Osteoblast (primary cell): Measurements from ENCODE around the gene HADHB. TPM values are rescaled to one million over a fixed set of nuclear protein-coding genes. Genes with fewer than 3 reads are reported as not detected.

Experiments
- DNase-seq: peaks from one replicate; pipeline ENCODE4 v3.0.0; 2011; ENCODE audit warnings: low spot score, mixed read lengths; ENCODE audit not compliant: insufficient read length; ENCODE audit errors: missing footprints
- H2AFZ ChIP-seq: 2 replicates; pipeline ENCODE4 v1.6.0; 2011; ENCODE audit warnings: mild to moderate bottlenecking, low read length
- H3K27ac ChIP-seq: 2 replicates; pipeline ENCODE4 v1.5.1; 2011; ENCODE audit warnings: mild to moderate bottlenecking, low read depth, low read length, moderate library complexity
- H3K27me3 ChIP-seq: 2 replicates; pipeline ENCODE4 v1.6.0; 2012; ENCODE audit warnings: mild to moderate bottlenecking, control low read depth, inconsistent platforms, low read length, moderate library complexity; ENCODE audit not compliant: insufficient read depth
- H3K36me3 ChIP-seq: 2 replicates; pipeline ENCODE4 v1.5.1; 2011; ENCODE audit warnings: mild to moderate bottlenecking, low read length, control low read depth, moderate library complexity; ENCODE audit not compliant: insufficient read depth
- H3K4me1 ChIP-seq: 2 replicates; pipeline ENCODE4 v1.5.1; 2011; ENCODE audit warnings: mild to moderate bottlenecking, low read length, control low read depth, moderate library complexity; ENCODE audit not compliant: insufficient read depth
- H3K4me2 ChIP-seq: 2 replicates; pipeline ENCODE4 v1.6.0; 2011; ENCODE audit warnings: mild to moderate bottlenecking, low read length; ENCODE audit not compliant: insufficient read depth
- H3K4me3 ChIP-seq: fragments of 200-600 bp; sonication (generic); 3 replicates; pipeline ENCODE4 v1.5.1; 2012; ENCODE audit warnings: mild to moderate bottlenecking, low read length, inconsistent platforms; ENCODE audit not compliant: insufficient read depth
- H3K79me2 ChIP-seq: 2 replicates; pipeline ENCODE4 v1.6.0; 2012; ENCODE audit warnings: mild to moderate bottlenecking, low read length, control low read depth, inconsistent platforms; ENCODE audit not compliant: insufficient read depth
- H3K9me3 ChIP-seq: 2 replicates; pipeline ENCODE4 v1.5.1; 2011; ENCODE audit warnings: low read depth, low read length, control low read depth
- H4K20me1 ChIP-seq: 2 replicates; pipeline ENCODE4 v1.6.0; 2012; ENCODE audit warnings: mild to moderate bottlenecking, low read length, control low read depth; ENCODE audit not compliant: insufficient read depth
- total RNA-seq: library from RNA; depleted of rRNA; stranded (reverse); fragments of >200 nt; gene quantifications from 2 replicates; pipeline ENCODE4 v1.2.3, GENCODE V29; 2012
- TF ChIP-seq, protein P1 (sequence below): IDR thresholded peaks from 2 replicates; pipeline ENCODE4 v1.5.1; 2011; ENCODE audit warnings: mild to moderate bottlenecking, low read depth, low read length, moderate library complexity; ENCODE audit errors: extremely low read depth

The HADHB gene
- total RNA-seq, 1 donor: 119 TPM

DNA sequence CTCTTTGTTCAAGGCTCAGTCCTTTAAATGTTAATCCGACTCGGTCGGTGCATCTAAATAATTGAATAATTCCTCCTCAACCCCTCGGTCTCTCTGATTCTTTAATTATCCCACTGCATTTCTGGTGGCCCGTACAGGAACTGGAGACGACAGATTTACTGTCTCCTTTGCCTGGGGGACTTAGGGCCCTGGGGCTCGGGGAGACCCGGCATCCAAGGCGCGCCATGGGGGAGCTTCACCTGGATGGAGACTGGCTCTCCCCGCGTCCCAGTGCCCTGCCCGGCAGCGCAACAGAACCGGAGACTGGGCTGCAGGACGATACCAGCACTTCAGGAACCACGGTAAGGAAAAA lies 53.5 kb downstream of the HADHB start:
- H3K36me3 ChIP-seq: no peaks in the 10 kb centered on the region
- no peaks in the 10 kb centered on the region for H4K20me1 ChIP-seq
- peaks cover 26% of the 10 kb centered on the region for H3K4me1 ChIP-seq
- H3K79me2 ChIP-seq: no peaks in the 10 kb centered on the region
- peak overlapping the region; percentile 82 for H3K27ac ChIP-seq
- H3K27me3 ChIP-seq: no peaks in the 10 kb centered on the region
- TF ChIP-seq, protein P1, sequence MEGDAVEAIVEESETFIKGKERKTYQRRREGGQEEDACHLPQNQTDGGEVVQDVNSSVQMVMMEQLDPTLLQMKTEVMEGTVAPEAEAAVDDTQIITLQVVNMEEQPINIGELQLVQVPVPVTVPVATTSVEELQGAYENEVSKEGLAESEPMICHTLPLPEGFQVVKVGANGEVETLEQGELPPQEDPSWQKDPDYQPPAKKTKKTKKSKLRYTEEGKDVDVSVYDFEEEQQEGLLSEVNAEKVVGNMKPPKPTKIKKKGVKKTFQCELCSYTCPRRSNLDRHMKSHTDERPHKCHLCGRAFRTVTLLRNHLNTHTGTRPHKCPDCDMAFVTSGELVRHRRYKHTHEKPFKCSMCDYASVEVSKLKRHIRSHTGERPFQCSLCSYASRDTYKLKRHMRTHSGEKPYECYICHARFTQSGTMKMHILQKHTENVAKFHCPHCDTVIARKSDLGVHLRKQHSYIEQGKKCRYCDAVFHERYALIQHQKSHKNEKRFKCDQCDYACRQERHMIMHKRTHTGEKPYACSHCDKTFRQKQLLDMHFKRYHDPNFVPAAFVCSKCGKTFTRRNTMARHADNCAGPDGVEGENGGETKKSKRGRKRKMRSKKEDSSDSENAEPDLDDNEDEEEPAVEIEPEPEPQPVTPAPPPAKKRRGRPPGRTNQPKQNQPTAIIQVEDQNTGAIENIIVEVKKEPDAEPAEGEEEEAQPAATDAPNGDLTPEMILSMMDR: no peak
- peak overlapping the region; percentile 89 for H2AFZ ChIP-seq
- no peaks in the 10 kb centered on the region for H3K9me3 ChIP-seq
- peak overlapping the region; percentile 86 for H3K4me2 ChIP-seq
- DNase-seq: no peak
- H3K4me3 ChIP-seq: peak overlapping the region; percentile 70

DNA sequence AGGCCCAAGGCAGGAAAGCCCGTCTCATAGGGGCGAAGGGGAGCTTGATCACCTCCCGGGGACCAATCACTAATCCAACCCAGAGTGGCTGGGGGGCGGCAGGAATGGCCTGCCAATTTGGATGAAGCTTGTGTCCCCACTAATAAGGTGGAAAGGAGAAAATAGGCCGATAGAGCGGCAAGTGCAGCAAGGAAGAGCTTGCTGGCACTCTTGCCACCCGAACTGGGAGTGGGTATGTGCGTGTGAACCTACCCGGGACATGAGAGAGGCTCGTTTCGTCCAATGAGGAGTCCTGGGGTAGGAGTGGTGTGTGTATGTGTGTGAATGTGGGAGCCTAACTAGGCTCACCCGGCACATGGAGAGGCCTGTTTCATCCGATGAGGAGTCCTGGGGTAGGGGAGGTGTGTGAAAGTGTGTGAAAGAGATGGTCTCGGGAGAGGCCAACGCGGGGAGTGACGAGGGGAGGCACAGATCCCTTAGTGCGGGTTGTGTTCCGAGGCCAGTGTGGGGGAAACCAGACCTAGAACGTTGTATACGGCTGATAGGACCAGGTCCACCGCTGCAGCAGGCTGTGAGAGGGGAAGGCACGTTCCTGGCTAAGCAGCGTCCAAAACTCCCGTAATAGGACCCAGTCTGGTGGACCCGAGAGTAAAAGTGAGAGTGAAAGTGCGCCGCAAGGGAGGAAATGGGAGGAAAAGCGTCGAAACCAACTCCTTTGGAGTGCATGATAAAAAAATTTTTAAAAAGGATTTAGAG lies 54.1 kb downstream of the HADHB start:
- Histone ChIP-seq H3K9me3 (no peaks in the 10 kb centered on the region), H3K4me3 (peak overlapping the region; percentile 70), H4K20me1 (no peaks in the 10 kb centered on the region), H3K27ac (peak overlapping the region; percentile 82), H3K4me2 (peak overlapping the region; percentile 86), H3K27me3 (no peaks in the 10 kb centered on the region), H3K79me2 (no peaks in the 10 kb centered on the region), H3K36me3 (no peaks in the 10 kb centered on the region), H2AFZ (peak overlapping the region; percentile 89), H3K4me1 (peaks cover 26% of the 10 kb centered on the region)
- TF ChIP-seq, protein P1: no peak
- no peak for DNase-seq

DNA sequence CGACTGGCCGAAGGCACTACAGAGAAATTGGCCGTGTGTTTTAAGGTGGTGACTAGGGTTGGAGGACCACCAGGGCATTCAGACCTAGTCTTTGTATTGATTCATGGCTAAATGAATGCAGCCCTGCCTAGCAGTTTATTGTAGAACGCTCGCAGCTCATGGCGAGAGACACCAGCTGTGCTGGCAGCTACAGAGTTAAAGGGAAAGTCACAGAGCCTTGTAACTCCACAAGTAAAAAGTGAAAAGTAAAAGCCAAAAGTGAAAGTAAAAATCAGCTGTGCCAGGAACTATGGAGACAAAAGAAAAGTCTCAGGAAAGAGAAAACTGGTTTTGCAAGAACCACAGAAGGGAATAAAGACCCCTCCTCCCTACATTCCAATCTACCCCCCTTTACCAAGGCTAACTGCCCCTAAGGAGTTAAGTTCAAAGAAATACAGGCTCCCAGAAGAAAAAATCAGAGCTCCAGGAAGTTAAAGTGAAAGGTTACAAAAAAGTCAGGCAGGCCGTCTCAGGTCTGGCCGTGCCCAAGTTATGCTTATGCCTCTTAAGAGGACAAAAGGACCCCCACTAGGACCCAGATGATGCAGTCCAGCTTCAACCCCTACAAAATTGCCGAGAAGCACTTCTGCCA lies 54.8 kb downstream of the HADHB start:
- TF ChIP-seq, protein P1: no peak
- H3K4me1 ChIP-seq: peaks cover 26% of the 10 kb centered on the region
- peak overlapping the region; percentile 82 for H3K27ac ChIP-seq
- H3K27me3 ChIP-seq: no peaks in the 10 kb centered on the region
- H3K4me2 ChIP-seq: peak overlapping the region; percentile 86
- H3K79me2 ChIP-seq: no peaks in the 10 kb centered on the region
- H3K36me3 ChIP-seq: no peaks in the 10 kb centered on the region
- H2AFZ ChIP-seq: peak overlapping the region; percentile 89
- H4K20me1 ChIP-seq: no peaks in the 10 kb centered on the region
- no peaks in the 10 kb centered on the region for H3K9me3 ChIP-seq
- DNase-seq: no peak
- peak overlapping the region; percentile 70 for H3K4me3 ChIP-seq

DNA sequence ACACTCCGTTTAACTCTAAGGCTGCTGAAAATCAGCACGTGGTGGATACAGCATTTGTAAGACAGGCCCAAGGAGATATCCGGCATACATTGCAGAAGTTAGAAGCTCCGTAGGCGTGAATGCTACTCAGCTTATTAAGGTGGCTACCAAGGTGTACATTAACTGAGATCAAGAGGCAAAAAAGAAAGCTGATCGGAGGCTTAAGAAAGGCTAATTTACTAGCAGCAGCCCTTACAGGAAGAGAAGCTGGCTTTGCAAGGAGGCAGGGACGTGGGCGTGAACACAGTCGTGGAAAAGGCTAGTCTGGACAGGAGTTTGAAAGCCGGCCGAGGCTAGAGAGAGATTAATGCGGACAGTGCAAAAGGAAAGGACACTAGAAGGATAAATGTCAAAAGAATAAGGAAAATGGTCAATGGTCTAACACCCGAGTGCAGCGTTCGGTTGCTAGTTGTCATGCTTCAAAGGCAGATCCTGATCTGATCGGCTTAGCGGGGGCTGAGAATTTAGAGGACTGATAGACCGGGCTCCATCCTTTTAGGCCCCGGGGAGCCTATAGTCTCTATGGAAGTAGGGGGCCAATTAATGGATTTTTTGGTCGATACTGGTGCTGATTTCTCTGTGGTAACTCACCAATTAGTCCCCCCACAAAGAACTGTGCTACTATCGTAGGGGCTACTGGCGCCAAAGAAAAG lies 55.6 kb downstream of the HADHB start:
- H3K36me3 ChIP-seq: no peaks in the 10 kb centered on the region
- no peak for DNase-seq
- H2AFZ ChIP-seq: peak overlapping the region; percentile 97
- TF ChIP-seq, protein P1: no peak
- H3K27me3 ChIP-seq: no peaks in the 10 kb centered on the region
- peaks cover 26% of the 10 kb centered on the region for H3K4me1 ChIP-seq
- no peaks in the 10 kb centered on the region for H3K79me2 ChIP-seq
- no peaks in the 10 kb centered on the region for H3K9me3 ChIP-seq
- H3K4me3 ChIP-seq: peak overlapping the region; percentile 70
- peak overlapping the region; percentile 86 for H3K4me2 ChIP-seq
- peak overlapping the region; percentile 82 for H3K27ac ChIP-seq
- no peaks in the 10 kb centered on the region for H4K20me1 ChIP-seq
